GM18909 (cell line): ENCODE measurements around the gene SHISA6.

ENCODE experiments used
- ATAC-seq: cut with Tn5 transposase; IDR thresholded peaks from one replicate; pipeline ENCODE4 v1.9.1; 2021; ENCODE audit warnings: mild to moderate bottlenecking; ENCODE audit not compliant: unreplicated experiment, poor library complexity

Gene SHISA6

DNA sequence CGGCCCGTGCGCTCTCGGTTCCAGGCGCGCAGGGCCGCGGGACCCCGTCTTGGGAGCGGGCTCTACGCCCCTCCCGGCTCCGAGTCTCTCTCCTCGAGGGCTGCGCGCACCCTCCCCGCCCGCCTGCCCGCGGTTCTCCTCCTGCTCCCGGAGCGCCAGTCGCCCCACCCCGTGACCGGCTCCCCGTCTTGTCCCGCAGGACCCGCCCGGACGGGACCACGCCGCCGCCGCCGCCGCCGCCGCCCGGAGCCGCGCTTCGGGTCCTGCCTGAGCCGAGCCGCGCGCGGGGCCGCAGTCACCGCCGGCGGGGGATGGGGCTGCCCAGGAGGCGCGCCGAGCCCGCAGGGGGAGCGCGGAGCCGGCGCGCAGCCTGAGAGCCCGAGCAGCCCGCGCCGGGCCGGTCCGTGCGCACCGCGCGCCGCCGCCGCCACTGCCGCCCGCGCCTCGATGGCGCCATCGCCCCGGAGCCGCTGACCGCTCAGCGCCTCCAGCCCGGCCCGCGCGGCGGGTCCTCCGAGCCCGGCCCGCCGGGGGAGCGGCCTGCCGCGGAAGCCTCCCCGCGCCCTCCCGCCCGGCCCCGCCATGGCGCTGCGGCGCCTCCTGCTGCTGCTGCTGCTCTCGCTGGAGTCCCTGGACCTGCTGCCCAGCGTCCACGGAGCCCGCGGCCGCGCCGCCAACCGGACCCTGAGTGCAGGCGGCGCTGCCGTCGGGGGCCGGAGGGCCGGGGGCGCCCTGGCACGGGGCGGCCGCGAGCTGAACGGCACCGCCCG, at the start of gene SHISA6:
Gene SHISA6 (plus strand): TSS at position 373 of the 770 bp plus-strand sequence.
- ATAC-seq = no peak

DNA sequence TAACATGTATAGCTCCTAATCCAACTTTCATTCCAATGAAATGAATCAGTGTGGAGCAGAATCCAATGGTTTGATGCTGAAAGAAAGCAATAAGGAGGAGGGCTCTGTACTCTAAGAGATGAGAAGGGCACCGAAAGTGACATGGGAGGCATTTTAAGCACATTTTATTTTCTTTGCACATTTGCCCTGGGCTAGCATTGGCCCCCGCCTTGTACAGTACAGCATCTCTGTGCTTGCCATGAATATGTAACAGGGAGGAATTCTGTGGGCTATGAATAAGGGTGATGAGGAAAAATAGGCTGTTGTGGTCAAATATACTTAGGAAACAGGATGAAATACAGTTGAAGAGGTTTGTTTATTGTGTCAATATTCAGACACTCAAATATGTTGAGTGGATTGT, 45.2 kb upstream of the SHISA6 start:
- ATAC-seq = no peak

DNA sequence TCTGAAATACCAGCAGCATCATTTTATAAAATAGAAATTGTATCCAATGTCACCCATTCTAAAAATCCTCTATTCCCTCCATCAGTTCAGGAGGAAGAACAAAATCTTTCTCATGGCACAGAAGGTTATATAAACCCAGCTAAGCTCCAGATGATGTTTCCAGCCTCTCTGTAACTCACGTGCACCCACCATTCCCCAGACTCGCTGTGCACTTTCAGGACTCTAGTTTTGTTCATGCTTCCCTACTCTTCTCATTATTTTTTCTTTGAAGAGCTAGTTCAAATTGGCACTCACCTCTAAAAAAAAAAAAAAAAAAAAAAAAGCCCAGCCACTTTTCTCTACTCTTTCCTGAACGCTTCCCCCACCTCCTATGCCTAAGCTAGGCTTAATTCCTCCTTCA, 36.0 kb upstream of the SHISA6 start:
- ATAC-seq = no peak

DNA sequence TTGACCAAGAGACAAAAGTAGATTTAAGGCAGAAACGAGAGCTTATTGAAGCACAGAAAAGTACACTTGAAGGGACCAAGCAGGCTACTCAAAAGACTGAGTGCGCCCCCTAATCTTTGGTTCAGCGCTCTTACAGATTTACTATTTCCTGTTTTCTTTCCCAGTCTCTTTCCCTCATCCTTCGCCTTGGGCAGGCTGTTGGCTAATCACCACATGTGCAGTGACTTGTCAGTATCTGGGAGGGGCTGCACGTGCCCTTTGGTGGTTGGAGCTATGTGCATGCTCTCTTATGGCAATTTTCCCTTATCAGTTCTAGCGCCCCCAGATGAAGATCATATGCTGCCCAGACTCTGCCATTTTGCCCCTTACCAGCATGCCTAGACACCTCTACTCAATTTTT, 35.4 kb upstream of the SHISA6 start:
- ATAC-seq = no peak

DNA sequence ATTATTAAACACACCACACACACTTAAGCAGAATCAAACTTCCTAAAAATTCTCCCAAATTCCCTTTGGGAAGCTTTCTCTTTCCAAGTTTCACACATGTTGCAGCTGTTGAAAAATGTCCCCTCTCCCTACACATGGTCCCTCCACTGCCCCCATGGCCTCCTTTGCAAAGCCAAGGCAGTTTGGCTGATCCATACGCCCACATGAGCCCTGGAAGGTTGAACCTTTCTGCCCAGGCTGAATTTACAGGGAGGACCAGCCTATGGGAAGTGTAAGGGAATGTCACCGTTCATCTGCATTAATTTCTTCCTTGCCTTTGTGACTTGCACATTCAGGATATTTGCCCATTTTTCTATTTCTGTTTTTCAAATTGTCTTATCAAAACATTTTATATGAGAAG, 31.1 kb upstream of the SHISA6 start:
- ATAC-seq = no peak

DNA sequence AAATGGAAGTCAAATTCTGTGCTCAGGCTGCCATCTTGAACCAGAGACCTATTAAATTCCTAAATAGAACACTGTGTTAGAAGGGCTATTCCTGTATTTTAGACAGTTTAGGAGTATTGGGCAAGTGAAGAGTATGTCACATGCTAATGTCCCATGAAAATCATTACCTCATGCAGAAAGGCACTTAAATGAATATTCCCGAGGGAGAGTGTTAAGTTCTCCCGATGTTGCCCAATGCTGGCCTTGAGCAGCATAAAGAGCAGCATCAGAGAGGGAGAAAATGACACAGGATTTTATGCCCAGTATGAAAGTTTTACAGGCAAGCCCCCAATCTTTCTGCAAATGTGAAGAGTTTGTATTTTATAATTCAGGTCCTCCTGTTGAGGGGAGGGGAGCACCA, 28.2 kb upstream of the SHISA6 start:
- no peak for ATAC-seq

DNA sequence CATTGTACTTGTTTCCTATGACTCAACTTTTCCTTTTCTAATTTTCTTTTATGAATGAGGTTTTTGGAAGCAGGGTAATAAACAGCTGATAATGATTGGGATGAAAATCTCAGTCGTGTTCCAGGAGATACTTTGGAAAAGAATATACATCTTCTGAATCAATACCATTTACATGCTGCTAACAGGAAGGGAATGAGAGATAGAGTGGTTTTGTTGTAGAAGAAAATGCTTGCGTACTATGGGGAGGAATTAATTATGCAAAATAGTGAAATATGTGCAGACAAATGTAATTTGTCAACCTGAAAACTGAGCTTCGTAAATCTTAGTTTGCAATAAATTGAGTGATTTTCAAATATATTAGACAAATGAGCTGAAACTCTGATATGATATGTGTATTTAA, 24.0 kb upstream of the SHISA6 start:
- no peak for ATAC-seq

DNA sequence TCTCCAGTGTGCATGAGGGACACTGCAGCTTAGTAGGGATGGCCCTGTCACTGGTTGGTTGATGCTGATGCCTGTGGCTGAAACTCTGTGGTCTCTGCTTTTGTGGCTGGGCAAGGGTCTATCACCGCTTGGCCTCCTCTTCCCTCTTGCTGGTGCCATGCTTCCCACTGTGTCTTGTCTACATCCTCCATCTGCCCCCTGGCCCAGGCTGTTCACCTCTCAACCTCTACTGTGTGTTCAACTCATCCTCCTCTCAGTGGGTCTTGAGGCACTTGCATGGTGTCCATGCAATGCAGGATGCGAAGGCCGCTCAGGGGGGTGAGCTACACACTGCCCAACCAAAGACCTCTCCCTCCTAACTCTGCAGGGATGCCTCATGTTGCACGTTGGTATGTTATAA, 19.8 kb upstream of the SHISA6 start:
- no peak for ATAC-seq

DNA sequence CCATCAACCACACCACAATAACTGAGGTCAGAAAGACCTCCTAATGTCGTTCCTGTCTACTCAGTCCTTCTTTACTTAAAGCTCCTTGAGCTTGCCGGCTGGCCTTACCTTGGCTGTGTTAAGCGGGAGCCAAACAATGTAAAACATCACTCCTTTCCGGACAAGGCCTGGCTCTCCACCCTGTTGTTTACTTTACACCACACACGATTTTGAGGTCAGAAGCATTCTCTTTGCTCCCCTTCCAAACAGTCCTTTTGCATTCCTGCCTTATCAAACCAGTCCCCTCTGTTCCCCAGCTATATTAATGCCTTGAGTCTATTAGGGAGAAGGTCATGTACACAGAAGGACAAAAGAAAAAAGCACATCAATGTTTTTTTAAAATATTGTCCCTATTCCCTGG, 19.3 kb upstream of the SHISA6 start:
- no peak for ATAC-seq

DNA sequence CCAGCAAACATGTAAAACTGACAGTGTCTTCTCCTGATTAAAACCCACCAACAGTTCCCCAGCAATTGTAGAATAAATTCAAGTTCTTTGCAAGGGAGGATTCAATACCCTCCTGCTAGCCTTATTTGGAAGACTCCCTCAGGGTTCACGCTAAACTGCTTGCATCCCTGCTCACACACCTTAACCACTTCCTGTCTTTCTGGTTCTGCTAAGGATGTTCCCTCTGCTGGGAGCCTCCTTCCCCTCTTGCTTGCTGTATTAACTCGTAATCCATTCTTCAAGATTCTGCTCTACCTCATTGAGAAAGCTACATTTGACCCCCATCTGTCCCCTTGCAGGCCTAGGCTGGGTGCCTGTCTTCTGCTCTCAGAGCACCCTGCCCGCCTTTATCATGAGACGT, 2.3 kb upstream of the SHISA6 start:
- no peak for ATAC-seq

DNA sequence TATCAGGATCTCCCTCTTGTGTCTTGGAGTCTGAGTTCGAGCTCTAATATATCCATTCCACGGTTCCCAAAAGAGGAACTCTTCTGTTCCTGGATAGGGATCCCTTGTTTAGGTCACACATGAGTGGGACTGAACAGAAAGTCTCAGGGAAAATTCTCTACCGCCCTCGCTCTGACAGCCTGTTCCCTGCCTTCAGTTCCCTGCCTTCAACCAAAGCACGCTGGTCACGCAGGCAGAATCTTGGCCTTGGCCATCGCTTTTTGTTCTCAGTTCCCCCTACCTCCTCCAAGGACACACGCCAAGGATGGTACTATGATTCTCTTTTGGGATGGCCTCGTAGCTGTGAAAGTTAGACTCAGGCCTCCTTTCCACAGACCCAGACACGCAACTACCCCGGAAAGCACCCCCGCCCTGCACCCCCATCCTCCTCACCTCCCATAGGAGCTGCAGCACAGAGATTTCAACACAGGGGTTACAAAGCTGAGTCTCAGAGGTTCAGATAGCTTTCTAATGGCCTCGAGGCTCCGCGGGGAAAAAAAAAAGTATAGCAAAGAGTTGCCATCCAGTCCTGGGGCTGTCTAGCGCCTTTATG, 1.5 kb upstream of the SHISA6 start:
- ATAC-seq = no peak

DNA sequence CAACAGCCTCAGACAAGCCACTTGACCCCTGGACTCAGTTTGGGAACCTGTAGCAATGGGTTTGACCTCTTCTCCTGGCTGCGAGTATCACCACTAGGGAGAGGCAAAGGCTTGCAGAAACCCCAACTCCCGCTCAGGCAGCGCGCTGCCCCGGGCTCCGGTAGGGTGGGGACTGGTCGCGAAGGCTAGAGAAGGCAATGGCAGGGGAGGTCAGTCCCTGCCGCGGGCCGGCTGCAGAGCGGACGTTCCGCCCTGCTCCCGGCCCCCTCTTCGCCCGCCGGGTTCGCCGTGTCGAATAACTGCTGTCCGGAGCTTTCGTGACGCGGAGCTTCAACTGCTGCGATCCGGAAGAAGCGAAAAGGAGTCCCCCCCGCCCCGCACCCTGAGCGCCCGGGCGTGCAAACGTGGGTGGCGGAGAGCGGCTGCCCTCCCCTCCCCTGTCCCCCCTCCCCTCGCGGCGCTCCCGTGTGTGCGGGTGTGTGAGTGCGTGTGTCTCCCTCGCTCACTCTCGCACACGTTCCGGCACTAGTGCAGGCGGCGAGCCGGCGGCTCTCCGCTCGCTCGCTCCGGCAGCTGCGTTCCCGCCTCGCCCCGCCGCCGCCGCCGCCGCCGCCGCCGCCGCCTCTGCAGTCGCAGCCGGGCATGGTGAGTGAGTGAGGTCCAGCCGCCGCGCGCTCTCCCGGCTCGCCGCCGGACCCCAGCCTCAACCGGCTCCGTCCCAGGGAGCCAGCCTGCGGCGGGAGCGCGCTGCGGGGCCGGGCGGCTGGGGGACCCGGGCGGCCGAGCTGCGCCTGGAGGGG, 772 bp upstream of the SHISA6 start:
- ATAC-seq = no peak

DNA sequence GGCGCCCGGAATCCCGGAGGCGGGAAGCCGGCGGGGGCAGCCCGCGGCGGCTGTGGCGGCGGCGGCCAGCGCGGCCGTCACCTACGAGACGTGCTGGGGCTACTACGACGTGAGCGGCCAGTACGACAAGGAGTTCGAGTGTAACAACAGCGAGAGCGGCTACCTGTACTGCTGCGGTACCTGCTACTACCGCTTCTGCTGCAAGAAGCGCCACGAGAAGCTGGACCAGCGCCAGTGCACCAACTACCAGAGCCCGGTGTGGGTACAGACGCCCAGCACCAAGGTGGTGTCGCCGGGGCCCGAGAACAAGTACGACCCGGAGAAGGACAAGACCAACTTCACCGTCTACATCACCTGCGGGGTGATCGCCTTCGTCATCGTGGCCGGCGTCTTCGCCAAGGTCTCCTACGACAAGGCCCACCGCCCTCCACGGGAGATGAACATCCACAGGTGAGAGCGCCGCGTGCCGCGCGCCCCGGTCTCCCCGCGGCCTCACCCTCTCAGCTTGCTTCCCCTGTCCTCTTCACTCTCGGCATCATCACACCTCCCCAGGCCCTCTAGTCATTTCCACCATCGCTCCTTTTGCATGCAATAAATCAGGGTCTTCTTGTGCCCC, 706 bp downstream of the SHISA6 start:
- ATAC-seq = no peak

DNA sequence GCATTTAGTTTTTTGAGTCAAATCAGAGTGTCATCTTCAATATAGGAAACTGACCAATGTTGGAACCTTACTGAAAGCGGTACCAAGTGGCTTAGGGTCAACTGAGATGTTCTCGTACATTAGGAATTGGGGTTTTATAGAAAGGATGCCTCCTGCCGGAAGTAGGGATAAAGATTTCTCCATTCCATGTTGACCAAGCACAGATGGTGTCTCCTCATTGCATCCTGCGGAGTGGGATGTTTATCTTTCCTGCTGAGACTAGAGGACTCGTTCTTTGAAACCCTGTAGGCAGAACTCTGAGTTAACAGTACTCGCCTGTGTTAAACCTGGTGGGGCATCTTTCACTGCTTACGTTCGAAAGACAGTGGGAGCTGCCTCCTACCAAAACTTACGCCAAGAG, 1.4 kb downstream of the SHISA6 start:
- no peak for ATAC-seq

DNA sequence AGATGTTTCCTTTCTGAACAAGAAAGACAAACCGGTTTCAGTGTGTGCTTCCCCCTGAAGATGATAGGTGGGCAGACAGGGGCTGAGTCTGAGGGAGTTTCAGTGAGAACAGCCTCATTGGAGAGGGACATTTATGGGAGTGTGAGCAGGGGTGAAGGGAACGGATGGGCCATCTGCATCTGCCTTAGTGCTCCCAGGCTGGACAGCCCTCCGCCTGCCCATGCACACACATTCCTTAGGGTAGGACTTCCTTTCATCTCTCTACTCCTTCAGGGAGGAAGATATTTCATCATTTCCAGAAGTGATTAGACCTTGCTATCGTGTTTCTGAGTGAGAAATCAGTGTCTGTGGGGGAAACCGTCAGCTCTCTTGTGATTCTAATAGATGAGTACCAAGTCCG, 3.8 kb downstream of the SHISA6 start:
- no peak for ATAC-seq

DNA sequence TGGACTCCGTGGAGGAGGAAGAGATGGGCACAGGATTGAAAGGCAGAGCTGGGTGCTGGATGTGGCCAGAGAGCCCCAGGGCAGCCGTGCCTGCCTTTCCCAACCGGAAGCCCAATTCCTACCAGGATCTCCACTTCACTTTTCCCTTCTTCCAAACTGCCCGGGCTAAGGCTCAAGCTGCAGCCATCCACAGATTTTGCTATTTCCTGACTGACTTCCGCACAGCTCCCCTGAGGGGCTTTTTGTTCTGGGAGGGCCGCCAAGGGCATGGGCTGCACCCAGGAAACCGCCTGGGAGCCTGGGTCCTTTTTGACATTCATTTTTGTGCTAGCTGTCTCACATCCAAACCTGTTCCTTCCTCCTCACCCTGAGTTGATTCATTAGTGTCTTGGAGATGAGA, 4.2 kb downstream of the SHISA6 start:
- ATAC-seq = no peak

DNA sequence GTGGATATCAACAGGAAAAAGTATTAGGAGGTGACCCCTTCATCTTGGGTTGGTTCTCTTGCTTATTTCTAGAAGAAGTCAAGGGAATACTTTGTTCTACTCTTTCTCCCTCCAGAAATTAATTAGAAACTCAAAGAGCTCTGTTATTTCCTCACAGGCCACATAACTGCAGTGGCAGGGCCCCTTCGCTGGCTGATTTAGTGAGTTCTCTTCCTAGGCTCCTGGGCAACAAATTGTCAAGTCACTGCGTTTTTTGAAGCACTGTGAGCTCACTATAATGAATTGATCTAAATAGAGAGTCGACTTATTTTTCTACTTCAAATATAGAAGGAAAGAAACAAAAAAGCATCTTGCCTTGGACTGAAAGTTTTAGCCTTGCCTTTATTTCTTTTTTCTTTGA, 4.8 kb downstream of the SHISA6 start:
- ATAC-seq = no peak

DNA sequence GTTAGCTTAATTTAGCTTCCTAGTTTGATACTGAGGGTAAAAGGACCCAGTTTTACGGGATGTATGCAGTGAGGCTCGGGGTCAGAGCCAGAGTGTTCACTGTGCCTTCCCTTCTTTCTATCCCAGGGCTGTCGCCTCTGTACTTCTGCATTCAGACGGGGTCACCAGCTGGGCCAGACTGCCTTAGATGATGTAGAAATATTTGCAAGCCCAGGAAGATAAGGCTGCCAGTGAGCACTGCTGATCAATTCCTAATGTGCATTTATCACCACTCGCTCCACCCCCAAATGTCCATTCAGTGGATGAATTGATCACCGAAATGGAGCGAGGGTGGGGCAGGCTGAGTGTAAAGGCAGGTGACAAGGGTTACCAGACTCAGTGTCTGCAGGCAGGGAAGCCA, 9.1 kb downstream of the SHISA6 start:
- ATAC-seq = no peak

DNA sequence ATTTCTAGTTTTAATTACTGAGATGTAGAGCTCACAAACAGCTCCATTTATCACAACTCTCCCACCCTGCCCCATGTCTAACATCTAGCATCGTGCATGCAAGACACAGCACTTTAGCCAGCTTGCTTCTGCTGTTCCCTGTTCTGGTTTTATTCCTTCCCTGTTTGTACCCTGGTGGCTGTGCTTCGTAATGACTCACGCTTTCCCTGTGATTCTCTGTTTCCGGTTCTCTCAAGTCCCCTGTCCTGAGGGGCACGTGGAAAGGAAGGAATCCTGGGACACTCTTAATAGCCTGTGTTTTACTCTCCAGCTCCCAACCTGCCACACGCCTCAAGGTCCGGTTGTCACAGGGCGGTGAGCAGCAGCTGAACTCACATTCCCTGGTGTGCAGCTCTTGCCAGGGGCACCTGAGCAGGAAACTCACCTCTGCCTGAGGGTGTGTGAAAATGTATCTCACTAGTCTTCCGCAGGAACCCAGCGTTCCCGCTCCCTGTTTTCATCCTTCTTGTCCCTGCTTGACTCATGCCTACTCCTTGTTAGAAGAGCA, 10.6 kb downstream of the SHISA6 start:
- no peak for ATAC-seq

DNA sequence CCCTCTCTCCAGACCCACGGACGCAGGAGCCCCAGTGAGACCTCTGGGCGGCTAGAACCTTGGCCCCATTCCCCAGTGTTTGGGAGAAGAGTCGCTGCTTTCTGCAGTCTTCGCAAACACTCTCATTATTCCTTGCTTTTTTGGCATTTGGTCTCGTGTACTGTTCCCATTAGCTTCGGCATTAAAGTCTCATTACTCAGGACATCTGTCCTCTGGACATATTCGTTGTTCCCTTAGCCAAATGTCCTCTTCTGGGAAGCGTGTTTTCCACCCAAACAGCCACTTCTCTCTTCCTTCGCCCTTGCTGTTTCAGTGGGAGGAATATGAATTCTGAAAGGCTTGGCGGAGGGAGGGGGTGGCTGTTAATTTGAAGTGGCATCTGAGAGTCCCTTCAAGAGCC, 11.1 kb downstream of the SHISA6 start:
- no peak for ATAC-seq

DNA sequence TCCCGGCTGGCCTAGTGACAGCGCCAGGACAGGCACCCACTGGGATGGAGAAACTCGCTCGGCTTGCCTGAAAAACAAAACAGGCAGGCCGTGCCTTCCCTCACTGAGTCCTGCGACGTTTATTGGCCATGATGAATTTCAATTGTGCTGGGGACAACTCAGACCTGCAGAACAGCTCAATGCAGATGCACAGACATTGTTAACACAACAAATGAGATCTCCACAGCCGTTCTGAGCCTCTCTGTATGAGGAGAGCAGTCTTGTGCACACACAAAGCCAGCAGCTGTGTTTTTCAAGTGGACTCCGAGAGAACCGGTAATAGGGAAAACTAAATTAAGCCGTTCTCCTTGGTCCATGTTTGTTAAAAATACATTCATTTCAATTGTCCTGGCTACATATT, 15.9 kb downstream of the SHISA6 start:
- no peak for ATAC-seq
